Esophagus (tissue), 2 donors: ENCODE data around the gene LPCAT4. TPM values are rescaled to one million over a fixed set of nuclear protein-coding genes. Genes with fewer than 3 reads are reported as not detected.

Experiments used
- H3K27ac ChIP-seq, 2 donors: one replicate each; pipeline ENCODE4 v1.5.1; 2013; ENCODE audit warnings: low read depth in 2 of 2, mild to moderate bottlenecking in 2 of 2, inconsistent platforms in 1 of 2, low read length in 1 of 2, moderate library complexity in 1 of 2
- H3K27me3 ChIP-seq, 2 donors: one replicate each; pipeline ENCODE4 v1.6.1; 2013; ENCODE audit warnings: low read length in 2 of 2, control low read depth in 1 of 2, mild to moderate bottlenecking in 1 of 2; ENCODE audit not compliant: insufficient read depth in 2 of 2, control insufficient read depth in 1 of 2
- H3K36me3 ChIP-seq, 2 donors: one replicate each; pipeline ENCODE4 v1.6.1; 2013; ENCODE audit warnings: low read length in 1 of 2; ENCODE audit not compliant: control insufficient read depth in 2 of 2, insufficient read depth in 2 of 2
- H3K4me1 ChIP-seq, 2 donors: one replicate each; pipeline ENCODE4 v1.6.1; 2013; ENCODE audit warnings: low read length in 1 of 2; ENCODE audit not compliant: control insufficient read depth in 2 of 2, insufficient read depth in 2 of 2
- H3K4me3 ChIP-seq, 2 donors: one replicate each; pipeline ENCODE4 v1.5.1; 2013; ENCODE audit warnings: low read length in 2 of 2, mild to moderate bottlenecking in 2 of 2, low read depth in 1 of 2, moderate library complexity in 1 of 2
- H3K9me3 ChIP-seq, 2 donors: one replicate each; pipeline ENCODE4 v1.6.1; 2013; ENCODE audit warnings: mild to moderate bottlenecking in 2 of 2, low read depth in 1 of 2, low read length in 1 of 2, moderate library complexity in 1 of 2; ENCODE audit not compliant: control insufficient read depth in 2 of 2, insufficient read depth in 1 of 2
- WGBS, 2 donors: extraction: QIAGEN DNeasy Blood & Tissue Kit; methylation state at CpG; one replicate each; pipeline ENCODE4 v1.1.7; 2013; 5-methylcytosine and 5-hydroxymethylcytosine counted together
- polyA plus RNA-seq, 2 donors: library from polyadenylated mRNA; stranded (reverse); fragments of 200-250 nt; gene quantifications; one replicate each; pipeline ENCODE4 v1.2.3, GENCODE V29; 2013
- donor health status: healthy with polysubstance abuse.
- donor health status: Bipolar disorder and iron deficiency.

LPCAT4 gene
- polyA plus RNA-seq, 2 donors = 45.6 to 125 TPM

- no peaks in the 10 kb centered on the region for H3K27me3 ChIP-seq
- H3K9me3 ChIP-seq = no peaks in the 10 kb centered on the region
- H3K4me1 ChIP-seq = no peaks in the 10 kb centered on the region
- 71 to 77% methylated on average over 3 of the region's 3 CpGs for WGBS, 2 donors
- peaks cover 0 to 3% of the 10 kb centered on the region in 2 donors for H3K36me3 ChIP-seq
- no peak overlapping the region for H3K4me3 ChIP-seq
- H3K27ac ChIP-seq = no peak overlapping the region
Observed at GRCh38 chr15:34314491-34315490, 52.2 kb downstream of the LPCAT4 start.

GRCh38 chr15:34311563-34311962 is 55.4 kb downstream of the LPCAT4 start:
- H3K9me3 ChIP-seq = no peaks in the 10 kb centered on the region
- no peak overlapping the region for H3K4me3 ChIP-seq
- 87 to 94% methylated on average over 1 of the region's 1 CpG for WGBS, 2 donors
- H3K27me3 ChIP-seq = no peaks in the 10 kb centered on the region
- peaks cover 0 to 3% of the 10 kb centered on the region in 2 donors for H3K36me3 ChIP-seq
- no peak overlapping the region for H3K27ac ChIP-seq
- no peaks in the 10 kb centered on the region for H3K4me1 ChIP-seq

Other genes with a start within 250 kb of the LPCAT4 start
- 10 to 100 TPM; 35.4 to 64.3 TPM for gene KATNBL1, start 157.1 kb downstream of the LPCAT4 start, polyA plus RNA-seq
- gene EMC4, start 142.2 kb downstream of the LPCAT4 start, polyA plus RNA-seq = 100 to 1,000 TPM; 126 to 142 TPM
- 10 to 100 TPM; 16.1 to 21.5 TPM for gene SLC12A6, start 29.4 kb downstream of the LPCAT4 start, polyA plus RNA-seq
- gene NOP10, start 24.1 kb downstream of the LPCAT4 start, polyA plus RNA-seq = 100 to 1,000 TPM; 203 to 276 TPM
- gene NUTM1, start 23.9 kb downstream of the LPCAT4 start, polyA plus RNA-seq = not detected
- gene GOLGA8A, start 70.6 kb upstream of the LPCAT4 start, polyA plus RNA-seq = 10 to 100 TPM; 40.5 to 91.1 TPM
- 10 to 100 TPM; 22.8 to 58.1 TPM for gene GOLGA8B, start 216.5 kb upstream of the LPCAT4 start, polyA plus RNA-seq